22Rv1 (cell line): ENCODE results near the gene GTF2A1L.

Experiments used
- CTCF ChIP-seq: fragments of 450-650 bp; IDR thresholded peaks from 2 replicates; pipeline ENCODE4 v1.5.1; 2017; ENCODE audit warnings: mild to moderate bottlenecking
- ZFX ChIP-seq: fragments of 450-650 bp; IDR thresholded peaks from 2 replicates; pipeline ENCODE4 v1.6.1; 2017; ENCODE audit warnings: antibody characterized with exemption, borderline replicate concordance

DNA sequence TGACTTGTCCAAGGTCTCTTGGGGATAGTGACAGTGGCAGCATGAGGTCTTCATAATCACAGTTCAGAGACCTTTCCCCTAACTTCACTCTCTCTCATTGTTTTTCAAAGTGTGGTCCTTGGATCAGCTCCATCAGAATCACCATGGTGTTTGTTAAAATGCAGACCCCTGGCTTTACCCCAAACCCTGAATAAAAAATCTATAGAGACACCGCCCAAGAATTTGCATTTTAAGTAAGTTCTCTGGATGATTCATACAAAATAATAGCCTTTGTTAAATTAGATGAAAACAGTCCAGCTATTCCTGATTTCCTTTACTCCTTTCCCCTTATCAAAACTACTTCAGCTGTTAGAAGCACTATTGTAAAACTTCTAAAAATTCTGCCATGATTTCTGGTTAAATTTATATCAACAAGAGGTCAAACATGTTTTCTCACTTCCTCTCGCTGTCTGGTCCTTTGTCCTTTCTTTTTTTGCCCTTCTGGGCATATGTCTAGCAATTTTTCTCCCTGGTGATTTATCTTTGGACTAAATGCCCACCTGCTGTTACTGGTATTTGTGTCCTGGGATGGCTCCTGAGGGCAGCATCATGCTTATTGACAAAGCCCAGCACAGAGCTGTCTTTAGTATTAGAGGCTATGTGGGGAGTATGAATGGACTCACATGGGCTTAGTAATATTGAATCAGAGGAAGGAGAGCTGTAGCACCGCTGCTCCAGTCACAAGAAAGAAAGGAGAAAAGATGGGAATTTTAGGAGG lies 74.5 kb downstream of the GTF2A1L start:
- no peak for TF ChIP-seq CTCF
- TF ChIP-seq ZFX, result no peak
